ENCODE data around the gene CERS4.
"Not testable (repeated sequence)": the region's sequence is repeated elsewhere in the genome, so short reads cannot be mapped to it uniquely, and the experiment has no call there.

The CERS4 gene, protein sequence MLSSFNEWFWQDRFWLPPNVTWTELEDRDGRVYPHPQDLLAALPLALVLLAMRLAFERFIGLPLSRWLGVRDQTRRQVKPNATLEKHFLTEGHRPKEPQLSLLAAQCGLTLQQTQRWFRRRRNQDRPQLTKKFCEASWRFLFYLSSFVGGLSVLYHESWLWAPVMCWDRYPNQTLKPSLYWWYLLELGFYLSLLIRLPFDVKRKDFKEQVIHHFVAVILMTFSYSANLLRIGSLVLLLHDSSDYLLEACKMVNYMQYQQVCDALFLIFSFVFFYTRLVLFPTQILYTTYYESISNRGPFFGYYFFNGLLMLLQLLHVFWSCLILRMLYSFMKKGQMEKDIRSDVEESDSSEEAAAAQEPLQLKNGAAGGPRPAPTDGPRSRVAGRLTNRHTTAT

DNA sequence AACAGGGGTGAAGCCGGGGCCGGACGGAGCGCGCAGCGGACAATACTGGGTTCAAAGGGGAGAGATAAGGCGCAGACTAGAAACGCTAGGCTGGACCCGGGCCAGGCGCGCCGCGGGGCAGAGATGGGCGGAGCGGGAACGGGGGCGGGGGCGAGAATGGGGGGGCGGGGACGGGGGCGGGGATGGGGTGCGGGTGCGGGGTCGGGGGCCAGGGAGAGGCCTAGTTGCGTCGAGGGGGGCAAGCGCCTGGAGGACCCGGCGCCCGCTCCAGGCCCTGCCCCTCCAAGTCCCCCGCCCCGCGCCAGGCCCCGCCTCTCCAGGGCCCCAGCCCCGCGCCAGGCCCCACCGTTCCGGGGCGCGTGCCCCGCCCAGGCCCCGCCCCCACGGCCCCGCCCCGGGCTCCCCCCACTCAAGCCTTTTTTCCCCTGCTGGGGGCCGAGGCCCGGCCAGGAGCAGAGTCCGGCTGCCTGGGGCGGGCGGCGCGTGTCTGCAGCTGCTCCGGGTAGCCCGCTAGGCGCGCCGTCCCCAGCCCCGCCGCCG is at the start of gene CERS4:
TSS of gene CERS4 (plus strand) at position 449 of the 540 bp plus-strand sequence. CDS start 41,707 bp downstream, outside the sequence.
- no peak for DNase-seq (ENCODE audit: low spot score)

DNA sequence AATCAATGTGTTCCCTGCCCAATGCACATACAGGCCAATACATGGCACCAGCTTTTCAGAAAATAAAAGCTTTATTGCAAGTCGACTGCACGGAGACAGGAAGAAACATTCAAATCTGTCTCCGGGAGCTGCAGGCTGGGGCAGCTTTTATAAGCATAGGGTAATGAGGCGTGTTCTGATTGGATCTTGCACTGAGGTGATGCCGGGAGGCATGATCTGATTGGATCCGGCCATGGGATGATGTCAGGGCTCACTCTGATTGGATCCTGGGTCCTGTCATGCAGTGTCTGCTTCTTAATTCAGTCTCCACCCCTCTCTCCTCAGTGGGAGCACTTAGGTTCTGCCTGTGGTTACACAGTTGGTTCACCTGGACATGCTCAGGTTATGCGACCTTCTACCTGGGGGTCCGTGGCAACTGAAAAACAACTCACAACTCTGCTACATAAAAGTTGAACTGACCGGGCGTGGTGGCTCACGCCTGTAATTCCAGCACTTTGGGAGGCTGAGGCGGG is 48.0 kb upstream of the CERS4 start:
- peak; percentile 12 for DNase-seq (ENCODE audit: low spot score)

DNA sequence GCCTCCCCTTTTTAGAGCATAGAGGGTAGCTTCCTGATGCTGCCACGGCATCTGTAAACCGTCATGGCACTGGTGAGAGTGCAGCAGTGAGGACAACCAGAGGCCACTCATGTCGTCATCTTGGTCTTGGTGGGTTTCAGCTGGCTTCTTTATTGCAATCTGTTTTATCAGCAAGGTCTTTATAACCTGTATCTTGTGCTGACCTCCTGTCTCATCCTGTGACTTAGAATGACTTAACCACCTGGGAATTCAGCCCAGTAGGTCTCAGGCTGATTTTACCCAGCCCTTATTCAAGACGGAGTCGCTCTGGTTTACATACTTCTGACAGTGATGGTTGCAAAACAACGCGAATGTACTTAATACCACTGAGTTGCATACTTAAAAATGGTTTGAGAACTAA is 45.4 kb upstream of the CERS4 start:
- DNase-seq (ENCODE audit: low spot score): no peak

DNA sequence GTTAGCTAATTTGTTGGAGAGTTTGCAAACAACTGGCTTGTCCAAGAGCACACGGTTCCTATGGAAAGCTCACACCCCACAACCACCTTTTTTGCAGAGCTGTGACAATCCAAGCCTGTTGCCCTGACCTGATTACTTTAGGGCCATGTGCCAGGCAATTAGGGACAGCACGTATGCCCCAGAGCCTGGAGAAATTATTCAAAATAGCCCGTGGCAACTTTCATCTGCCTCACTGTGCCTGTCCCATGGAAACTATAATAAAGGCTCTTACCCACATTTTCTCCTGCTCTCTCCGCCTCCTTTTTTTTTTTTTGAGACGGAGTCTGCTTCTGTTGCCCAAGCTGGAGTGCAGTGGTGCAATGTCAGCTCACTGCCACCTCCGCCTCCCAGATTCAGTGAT is 41.2 kb upstream of the CERS4 start:
- no peak for DNase-seq (ENCODE audit: low spot score)

DNA sequence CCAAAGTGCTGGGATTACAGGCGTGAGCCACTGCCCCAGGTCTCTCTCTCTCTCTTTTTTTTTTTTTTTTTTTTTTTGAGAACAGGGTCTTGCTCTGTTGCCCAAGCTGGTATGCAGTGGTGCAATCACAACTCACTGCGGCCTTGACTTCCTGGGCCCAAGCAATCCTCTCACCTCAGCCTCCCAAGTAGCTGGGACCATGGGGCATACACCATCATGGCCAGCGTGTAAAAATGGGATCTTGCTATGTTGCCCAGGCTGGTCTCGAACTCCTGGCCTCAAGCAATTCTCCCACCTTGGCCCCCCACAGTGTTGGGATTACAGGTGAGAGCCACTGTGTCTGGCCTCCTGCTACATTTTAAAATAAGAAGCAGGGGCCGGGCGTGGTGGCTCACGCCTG is 40.6 kb upstream of the CERS4 start:
- no peak for DNase-seq (ENCODE audit: low spot score)

DNA sequence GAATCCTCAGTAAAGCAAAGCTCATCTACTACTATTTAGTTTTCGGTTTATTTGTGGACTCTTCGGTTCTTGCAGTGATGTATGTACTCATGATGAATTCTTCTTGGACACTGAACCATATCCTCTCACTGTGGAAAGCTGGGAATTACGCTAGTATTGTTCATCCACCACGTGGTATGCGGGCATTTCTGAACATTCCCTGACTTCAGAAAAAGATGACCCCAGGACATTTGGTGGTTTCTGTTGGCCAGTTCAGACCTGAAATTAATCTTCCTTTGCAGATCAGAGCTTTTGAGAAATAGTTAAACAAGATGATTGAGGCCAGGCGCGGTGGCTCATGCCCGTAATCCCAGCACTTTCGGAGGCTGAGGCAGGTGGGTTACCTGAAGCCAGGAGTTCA is 34.5 kb upstream of the CERS4 start:
- no peak for DNase-seq (ENCODE audit: low spot score)

DNA sequence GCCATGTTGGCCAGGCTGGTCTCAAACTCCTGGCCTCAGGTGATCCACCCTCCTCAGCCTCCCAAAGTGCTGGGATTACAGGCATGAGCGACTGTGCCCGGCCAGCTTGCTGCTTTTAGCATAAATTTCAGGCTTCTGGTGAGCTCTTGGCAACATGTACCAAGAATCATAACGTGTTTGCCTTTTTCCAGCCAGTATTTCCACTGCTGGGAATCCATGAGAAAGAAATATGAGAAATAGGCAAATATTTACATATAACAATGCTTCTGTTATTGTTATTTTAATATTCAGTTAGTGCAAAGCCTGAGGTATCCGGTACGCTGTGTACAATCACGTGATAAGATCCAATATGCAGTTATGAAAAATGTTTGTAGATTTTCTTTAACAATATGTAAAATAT is 29.2 kb upstream of the CERS4 start:
- DNase-seq (ENCODE audit: low spot score): no peak

DNA sequence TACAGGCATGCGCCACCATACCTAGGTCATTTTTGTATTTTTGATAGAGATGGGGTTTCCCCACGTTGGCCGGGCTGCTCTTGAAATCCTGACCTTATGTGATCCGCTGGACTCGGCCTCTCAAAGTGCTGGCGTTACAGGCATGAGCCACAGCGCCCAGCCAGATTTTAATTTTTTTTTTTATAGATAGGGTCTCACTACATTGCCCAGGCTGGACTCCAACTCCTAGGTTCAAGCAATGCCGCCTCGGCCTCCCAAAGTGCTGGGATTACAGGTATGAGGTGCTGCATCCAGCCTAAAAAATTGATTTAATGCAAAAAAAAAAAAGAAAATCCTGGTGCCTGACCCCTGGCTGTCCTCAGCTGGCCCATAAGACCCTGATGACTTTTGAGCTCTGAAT is 24.9 kb upstream of the CERS4 start:
- no peak for DNase-seq (ENCODE audit: low spot score)

DNA sequence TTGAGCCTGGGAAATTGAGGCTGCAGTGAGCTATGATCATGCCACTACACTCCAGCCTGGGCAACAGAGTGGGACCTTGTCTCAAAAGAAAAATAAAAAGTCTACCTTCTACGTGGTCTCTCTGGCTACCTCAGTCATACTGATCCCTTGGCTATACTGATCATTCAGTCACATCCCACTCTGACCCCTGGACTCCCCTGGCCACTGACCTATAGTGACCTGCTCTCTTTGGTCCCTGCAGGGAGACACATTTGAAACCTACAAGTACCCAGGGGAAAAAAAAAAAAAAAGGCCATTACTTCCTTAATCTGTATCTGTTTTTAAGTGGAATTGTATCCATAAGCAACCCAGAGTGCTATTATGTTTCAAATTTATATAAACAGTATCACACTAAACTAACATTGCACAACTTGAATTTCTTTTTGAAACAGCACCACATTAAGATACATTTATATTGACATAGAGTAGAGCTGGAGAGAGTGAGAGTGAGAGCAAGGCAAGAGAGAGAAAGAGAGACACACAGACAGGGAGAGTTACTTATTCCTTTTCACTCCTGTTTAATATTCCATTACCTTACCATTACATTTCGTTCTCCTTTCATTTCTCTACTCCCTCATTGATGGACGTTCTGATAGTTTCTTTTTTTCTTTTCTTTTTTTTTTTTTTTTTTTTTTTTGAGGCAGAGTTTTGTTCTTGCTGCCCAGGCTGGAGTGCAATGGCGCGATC is 23.7 kb upstream of the CERS4 start:
- DNase-seq (ENCODE audit: low spot score): no peak

DNA sequence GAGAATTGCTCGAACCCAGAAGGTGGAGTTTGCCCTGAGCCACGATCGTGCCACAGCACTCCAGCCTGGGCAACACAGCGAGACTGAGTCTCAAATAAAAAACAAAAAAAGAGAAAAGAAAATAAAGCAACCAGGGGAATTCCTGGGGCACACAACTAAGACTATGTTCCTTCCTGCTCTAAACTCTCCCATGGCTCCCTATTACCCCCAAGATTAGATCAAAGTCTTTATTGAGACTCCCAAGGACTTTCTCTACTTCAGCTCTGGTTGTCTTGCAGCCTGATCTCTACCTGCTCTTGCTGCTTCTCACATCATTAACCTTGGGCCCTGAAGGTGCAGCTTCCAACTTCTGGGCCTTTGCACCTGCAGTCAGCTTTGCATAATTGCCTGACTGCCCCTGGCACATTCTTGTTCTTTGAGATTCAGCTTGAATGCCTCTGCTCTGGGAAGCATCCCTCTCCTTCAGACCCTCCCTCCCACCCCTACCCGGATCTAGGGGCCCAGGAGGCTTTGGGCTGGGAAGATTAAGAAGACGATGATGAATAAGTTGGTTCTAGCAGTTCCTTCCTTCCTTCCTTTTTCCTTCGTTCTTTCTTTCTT is 16.8 kb upstream of the CERS4 start:
- DNase-seq (ENCODE audit: low spot score): no peak

DNA sequence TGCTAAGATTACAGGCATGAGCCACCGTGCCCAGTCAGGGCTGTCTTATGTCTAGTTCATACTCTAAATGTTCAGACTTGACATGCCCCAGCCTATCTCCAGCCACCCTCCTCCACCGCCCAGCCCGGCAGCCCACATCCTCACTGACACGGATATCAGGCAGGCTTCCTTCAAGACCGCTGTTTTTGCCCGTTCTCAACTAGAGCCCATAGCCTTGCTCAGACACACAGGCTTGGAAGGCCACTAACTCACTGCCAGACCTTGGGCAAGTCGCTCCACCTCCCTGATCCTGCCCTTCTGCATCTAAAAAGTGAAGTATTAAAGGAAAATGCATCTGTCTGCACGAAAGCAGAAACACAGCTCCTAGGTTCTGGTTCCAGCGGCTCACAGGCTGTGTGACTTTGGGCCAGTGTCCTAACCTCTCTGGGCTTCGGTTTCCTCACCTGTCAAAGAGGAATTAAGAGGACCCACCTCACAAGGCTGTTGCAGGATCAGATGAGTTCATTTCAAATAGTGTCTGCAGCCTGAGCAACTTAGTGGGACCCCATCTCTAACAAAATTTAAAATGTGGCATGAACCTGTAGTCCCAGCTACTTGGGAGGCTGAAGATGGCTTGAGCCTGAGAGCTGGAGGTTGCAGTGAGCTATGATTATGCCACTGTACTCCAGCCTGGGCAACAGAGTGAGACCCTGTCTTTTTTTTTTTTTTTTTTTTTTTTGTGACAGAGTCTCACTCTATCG is 14.5 kb upstream of the CERS4 start:
- DNase-seq (ENCODE audit: low spot score): no peak

DNA sequence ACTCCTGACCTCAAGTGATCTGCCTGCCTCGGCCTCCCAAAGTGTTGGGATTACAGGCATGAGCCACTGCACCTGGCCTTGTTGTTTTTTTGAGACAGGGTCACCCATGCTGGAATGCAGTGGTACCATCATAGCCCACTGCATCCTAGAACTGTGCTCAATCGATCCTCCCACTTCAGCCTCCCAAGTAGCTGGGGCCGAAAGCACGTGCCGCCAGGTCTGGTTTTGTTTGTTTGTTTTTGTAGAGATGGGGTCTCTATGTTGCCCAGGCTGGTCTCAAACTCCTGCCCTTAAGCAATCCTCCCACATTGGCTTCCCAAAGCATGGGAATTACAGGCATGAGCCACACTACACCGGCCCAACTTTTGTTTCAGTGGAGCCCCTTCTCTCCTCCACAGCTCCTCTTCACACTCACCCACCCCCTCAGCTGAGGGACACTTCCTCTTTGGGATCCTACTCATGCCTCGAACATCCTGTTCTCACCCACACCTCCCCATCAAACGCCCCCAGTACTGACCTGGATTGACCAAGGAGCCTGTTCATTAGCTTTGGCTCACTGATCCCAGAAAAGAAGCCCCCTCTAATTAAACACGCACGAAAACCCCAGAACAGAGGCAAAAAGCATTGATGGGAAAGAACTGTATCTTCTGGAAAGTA is 12.8 kb upstream of the CERS4 start:
- DNase-seq (ENCODE audit: low spot score): no peak

DNA sequence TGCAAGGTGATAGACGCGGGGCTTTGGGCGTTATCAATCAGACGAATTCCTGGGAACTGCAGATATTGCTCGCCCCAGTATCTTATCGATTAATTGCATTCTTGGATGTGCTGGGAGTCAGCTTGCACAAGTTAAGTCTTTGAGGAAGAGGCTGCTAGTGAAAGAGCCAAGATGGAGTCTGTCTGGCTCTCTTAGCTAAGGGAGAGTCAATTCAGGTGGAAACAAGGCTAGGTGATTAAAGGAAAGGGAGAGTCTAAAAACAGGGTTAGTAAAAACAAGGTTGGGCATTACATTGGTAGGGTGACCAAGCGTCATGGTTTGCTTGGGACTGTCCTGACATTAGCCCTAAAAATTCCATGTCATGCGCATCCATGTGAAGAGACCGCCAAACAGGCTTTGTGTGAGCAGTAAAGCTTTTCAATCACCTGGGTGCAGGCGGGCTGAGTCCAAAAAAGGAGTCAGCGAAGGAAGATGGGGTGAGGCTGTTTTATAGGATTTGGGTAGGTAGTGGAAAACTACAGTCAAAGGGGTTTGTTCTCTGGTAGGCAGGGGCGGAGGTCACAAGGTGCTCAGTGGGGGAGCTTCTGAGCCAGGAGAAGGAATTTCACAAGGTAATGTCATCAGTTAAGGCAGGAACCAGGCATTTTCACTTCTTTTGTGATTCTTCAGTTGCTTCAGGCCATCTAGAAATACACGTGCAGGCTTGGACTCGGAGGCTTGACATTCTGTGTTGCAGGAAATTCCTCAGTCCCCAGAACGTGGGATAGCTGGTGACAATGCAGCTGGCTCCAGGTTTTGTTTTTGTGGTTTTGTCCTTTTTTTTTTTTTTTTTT is 5.7 kb upstream of the CERS4 start:
- not testable (repeated sequence) for DNase-seq (ENCODE audit: low spot score)

DNA sequence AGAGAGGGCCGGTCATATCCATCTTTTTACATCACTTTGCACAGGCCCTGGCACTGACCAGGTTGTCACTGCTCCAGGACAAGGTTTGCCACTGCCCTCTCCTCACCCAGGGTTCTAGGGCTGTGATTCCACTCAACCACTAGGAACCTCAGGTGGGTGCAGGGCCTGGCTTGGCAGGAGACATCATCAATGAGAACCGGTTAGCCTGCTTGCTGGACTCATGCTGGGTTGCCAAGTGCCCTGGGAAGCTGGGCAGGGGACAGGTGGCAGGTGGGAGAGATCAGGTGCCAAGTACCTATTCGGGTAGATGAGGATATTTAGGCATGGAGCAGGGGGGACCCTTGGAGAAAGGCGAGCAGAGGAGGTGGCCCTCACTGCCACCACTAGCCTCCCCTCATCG is 4.2 kb upstream of the CERS4 start:
- no peak for DNase-seq (ENCODE audit: low spot score)

DNA sequence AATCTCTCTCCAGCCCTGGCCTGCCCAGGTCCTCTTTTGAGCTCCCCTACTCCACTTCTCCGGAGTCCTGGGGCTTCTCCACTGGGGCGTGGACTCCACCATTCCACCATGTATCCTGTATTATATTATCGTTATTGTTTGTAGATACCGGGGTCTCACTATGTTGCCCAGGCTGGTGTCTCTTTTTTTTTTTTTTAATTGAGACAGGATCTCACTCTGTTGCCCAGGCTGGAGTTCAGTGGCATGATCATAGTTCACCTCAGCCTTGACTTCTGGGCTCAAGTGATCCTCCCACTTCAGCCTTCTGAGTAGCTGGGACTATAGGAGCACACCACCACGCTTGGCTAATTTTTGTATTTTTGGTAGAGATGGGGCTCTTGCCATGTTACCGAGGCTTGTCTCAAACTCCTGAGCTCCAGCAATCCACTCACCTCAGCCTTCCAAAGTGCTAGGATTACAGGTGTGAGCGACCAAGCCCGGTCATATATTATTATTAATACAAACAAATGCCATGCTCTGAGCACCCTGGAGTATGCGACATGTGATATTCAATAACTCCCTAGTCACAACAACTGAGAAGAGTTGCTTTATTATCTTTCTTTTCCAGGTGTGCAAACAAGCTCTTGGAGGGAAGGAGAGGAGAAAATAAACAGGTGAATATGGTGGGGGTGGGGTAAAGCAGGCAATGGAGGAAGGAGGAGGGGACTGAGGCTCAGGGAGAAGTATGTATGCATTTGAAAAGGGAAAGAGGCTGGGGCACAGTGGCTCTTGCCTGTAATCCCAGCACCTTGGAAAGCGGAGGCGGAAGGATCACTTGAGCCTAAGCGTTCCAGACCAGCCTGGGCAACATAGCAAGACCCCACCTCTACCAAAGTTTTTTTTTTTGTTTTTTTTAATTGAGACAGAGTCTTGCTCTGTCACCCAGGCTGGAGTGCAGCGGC is 2.8 kb upstream of the CERS4 start:
- DNase-seq (ENCODE audit: low spot score): no peak

DNA sequence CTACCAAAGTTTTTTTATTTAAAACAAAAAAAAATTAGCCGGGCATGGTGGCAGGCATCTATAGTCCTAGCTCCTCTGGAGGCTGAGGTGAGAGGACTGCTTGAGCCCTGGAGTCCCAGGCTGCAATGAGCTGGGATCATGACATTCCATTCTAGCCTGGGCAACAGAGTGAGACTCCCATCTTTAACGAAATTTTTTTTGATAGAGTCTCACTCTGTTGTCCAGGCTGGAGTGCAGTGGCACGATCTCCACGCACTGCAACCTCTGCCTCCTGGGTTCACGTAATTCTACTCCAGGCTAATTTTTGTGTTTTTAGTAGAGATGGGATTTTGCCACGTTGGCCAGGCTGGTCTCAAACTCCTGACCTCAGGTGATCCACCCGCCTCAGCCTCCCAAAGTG is 1.8 kb upstream of the CERS4 start:
- not testable (repeated sequence) for DNase-seq (ENCODE audit: low spot score)

DNA sequence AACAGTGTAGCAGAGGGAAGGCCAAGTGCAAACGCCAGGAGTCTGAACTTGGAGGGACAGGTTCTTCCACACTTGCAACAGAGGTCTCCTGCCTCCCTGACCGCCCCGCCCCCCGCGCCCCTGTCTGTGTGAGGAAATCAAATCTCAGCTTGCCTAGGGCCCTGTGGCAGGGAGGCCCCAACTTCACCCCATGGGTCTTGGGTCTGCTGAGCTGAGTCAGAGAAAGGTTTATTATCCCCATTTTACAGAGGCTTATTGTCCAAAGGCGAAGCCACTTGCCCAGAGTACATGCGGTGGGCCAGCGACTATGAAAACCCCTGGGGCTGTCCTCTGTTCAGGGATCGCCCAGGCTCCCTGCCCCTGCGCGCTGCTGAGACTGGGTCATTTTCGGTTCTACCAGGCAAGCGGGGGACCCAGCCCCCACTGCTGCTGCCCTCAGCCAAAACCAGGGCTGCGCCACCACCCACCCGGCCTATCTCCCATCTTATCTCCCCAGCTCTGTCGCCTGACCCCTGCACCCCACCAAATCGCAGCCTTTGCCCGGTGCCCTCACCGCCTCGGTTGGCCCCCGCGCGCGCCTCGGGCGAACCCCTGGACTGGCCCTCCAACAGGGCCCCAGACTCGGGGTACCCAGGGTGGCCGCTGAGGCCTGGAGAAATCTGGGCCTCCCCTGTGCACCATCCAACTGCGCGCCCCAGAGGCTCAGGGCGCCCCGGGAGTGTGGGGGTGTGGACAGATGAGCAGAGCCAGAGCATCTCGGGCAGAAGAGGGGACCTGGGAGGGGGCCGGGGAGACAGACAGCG is 850 bp upstream of the CERS4 start:
- DNase-seq (ENCODE audit: low spot score): no peak

All from kidney capillary endothelial cell (primary cell).